ENCODE data around the gene PROK2. TPM values are rescaled to one million over a fixed set of nuclear protein-coding genes. Genes with fewer than 3 reads are reported as not detected.

Gene PROK2
- polyA plus RNA-seq, 1 donor (not counting 4 experiments of a cell fraction or from before 2014, with no cell fraction given): not detected

DNA sequence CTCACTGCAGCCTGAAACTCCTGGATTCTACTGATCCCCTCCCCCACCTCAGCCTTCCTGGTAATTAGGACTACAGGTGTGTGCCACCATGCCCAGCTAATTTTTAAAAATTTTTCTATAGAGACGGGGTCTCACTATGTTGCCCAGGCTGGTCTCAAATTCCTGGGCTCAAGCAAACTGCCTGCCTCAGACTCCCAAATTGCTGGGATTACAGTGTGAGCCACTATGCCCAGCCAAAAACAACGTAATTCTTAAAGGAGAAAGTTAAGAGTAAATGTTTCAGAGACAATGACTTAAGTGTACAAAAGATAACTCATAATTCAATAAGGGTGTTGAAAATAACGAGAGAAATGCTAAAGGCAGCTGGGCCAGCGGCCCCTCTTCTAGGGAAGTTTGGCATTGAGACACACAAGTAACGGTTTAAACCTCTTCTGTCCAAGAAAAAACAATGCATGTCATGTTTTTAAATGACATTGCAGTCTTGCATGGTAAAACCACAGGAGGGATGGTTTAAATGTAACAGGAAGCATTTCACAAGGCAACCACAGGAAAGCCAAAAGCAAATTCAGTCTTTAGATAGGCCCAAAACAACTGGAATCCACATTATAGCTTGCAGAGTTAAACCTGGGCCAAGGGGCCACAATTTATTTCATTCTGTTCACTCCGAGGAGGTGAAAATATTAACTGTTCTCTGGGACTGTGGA is 5.1 kb downstream of the PROK2 start:
- H3K36me3 ChIP-seq (ENCODE audit: control insufficient read depth in 2 of 2, extremely low read depth in 1 of 2, insufficient read depth in 2 of 2, low read length in 2 of 2): no peaks in the 10 kb centered on the region
- no peaks in the 10 kb centered on the region for H4K20me1 ChIP-seq (ENCODE audit: control insufficient read depth, extremely low read depth, insufficient read depth, low read length)
- no peak for TF ChIP-seq EZH2 (IDR thresholded peaks at IDR 0.05; ENCODE audit: low read length)
- TF ChIP-seq, protein P1, sequence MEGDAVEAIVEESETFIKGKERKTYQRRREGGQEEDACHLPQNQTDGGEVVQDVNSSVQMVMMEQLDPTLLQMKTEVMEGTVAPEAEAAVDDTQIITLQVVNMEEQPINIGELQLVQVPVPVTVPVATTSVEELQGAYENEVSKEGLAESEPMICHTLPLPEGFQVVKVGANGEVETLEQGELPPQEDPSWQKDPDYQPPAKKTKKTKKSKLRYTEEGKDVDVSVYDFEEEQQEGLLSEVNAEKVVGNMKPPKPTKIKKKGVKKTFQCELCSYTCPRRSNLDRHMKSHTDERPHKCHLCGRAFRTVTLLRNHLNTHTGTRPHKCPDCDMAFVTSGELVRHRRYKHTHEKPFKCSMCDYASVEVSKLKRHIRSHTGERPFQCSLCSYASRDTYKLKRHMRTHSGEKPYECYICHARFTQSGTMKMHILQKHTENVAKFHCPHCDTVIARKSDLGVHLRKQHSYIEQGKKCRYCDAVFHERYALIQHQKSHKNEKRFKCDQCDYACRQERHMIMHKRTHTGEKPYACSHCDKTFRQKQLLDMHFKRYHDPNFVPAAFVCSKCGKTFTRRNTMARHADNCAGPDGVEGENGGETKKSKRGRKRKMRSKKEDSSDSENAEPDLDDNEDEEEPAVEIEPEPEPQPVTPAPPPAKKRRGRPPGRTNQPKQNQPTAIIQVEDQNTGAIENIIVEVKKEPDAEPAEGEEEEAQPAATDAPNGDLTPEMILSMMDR (optimal IDR thresholded peaks at IDR 0.05 in 1 of 3, IDR thresholded peaks at IDR 0.05 in 1 of 3, conservative IDR thresholded peaks at IDR 0.05 in 1 of 3; ENCODE audit: extremely low read depth in 1 of 3, insufficient read depth in 2 of 3, low read length in 3 of 3): no peak
- H2AFZ ChIP-seq (ENCODE audit: control insufficient read depth, low read length): no peak overlapping the region
- H3K9me3 ChIP-seq (ENCODE audit: control insufficient read depth, low read depth, low read length): no peaks in the 10 kb centered on the region
- dilution Hi-C loops (cut with MboI; ENCODE audit: extremely low pct_ligation_motif_present, low sequenced_read_pairs): no loop called here
- no peak overlapping the region for H3K4me3 ChIP-seq (ENCODE audit: control insufficient read depth in 2 of 3, extremely low read depth in 1 of 3, insufficient read depth in 2 of 3, low read depth in 1 of 3, low read length in 3 of 3)
- no peaks in the 10 kb centered on the region for H3K9me1 ChIP-seq (ENCODE audit: control insufficient read depth, extremely low read depth, insufficient read depth, low read length)
- peaks cover 24% of the 10 kb centered on the region for H3K27me3 ChIP-seq (ENCODE audit: control insufficient read depth, extremely low read depth, insufficient read depth, low read length)
- peaks cover 5% of the 10 kb centered on the region for H3K4me1 ChIP-seq (ENCODE audit: control insufficient read depth, extremely low read depth, insufficient read depth, low read length)
- H3K9ac ChIP-seq (ENCODE audit: control insufficient read depth, extremely low read depth, insufficient read depth, low read length): no peak overlapping the region
- H3K4me2 ChIP-seq (ENCODE audit: control insufficient read depth, extremely low read depth, insufficient read depth, low read depth, low read length): no peak overlapping the region
- DNase-seq (ENCODE audit: low read depth, low spot score) (no peak), FAIRE-seq (no peak)
- H3K27ac ChIP-seq (ENCODE audit: control insufficient read depth, insufficient read depth, low read length): no peak overlapping the region
- H3K79me2 ChIP-seq (ENCODE audit: control insufficient read depth, insufficient read depth, low read length): no peaks in the 10 kb centered on the region

DNA sequence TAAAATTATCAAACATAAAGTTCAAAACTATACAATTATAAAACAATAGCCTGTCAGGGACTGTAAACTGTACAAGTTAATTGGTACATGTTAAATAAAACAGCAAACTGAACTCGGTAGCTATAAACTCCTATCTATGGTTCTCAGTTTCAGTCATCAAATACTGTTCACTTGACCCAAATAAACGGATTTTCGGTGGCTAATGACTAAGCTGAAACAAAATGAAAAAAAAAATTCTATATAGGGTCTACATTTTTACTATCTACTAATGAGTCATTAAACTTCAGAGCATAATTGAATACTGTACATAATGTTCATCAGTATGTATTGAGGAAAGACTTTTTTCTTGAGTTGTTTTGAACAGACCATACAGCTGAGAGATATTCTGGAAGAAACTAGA is 6.6 kb downstream of the PROK2 start:
- no peak for FAIRE-seq
- no peak for DNase-seq (ENCODE audit: low read depth, low spot score)
- Histone ChIP-seq H3K4me3 (ENCODE audit: control insufficient read depth in 2 of 3, extremely low read depth in 1 of 3, insufficient read depth in 2 of 3, low read depth in 1 of 3, low read length in 3 of 3) (no peak overlapping the region), H3K9me3 (ENCODE audit: control insufficient read depth, low read depth, low read length) (no peaks in the 10 kb centered on the region), H2AFZ (ENCODE audit: control insufficient read depth, low read length) (no peak overlapping the region), H3K36me3 (ENCODE audit: control insufficient read depth in 2 of 2, extremely low read depth in 1 of 2, insufficient read depth in 2 of 2, low read length in 2 of 2) (no peaks in the 10 kb centered on the region), H3K9ac (ENCODE audit: control insufficient read depth, extremely low read depth, insufficient read depth, low read length) (no peak overlapping the region), H4K20me1 (ENCODE audit: control insufficient read depth, extremely low read depth, insufficient read depth, low read length) (no peaks in the 10 kb centered on the region), H3K27me3 (ENCODE audit: control insufficient read depth, extremely low read depth, insufficient read depth, low read length) (peaks cover 12% of the 10 kb centered on the region), H3K79me2 (ENCODE audit: control insufficient read depth, insufficient read depth, low read length) (no peaks in the 10 kb centered on the region), H3K9me1 (ENCODE audit: control insufficient read depth, extremely low read depth, insufficient read depth, low read length) (no peaks in the 10 kb centered on the region), H3K27ac (ENCODE audit: control insufficient read depth, insufficient read depth, low read length) (no peak overlapping the region), H3K4me2 (ENCODE audit: control insufficient read depth, extremely low read depth, insufficient read depth, low read depth, low read length) (no peak overlapping the region), H3K4me1 (ENCODE audit: control insufficient read depth, extremely low read depth, insufficient read depth, low read length) (no peaks in the 10 kb centered on the region)
- dilution Hi-C loops (cut with MboI; ENCODE audit: extremely low pct_ligation_motif_present, low sequenced_read_pairs): no loop called here
- TF ChIP-seq, protein P1 (optimal IDR thresholded peaks at IDR 0.05 in 1 of 3, IDR thresholded peaks at IDR 0.05 in 1 of 3, conservative IDR thresholded peaks at IDR 0.05 in 1 of 3; ENCODE audit: extremely low read depth in 1 of 3, insufficient read depth in 2 of 3, low read length in 3 of 3): no peak
- no peak for TF ChIP-seq EZH2 (IDR thresholded peaks at IDR 0.05; ENCODE audit: low read length)
